ENCODE results near the gene ADRA2B. TPM values are rescaled to one million over a fixed set of nuclear protein-coding genes. Genes with fewer than 3 reads are reported as not detected.
A peak's percentile ranks its signal among the peaks of the same experiment; 100 is the strongest.

Gene ADRA2B
- total RNA-seq, 4 donors from 2014 or later: 0.93 to 3.6 (median 1.2) TPM

GRCh38 chr2:96120991-96121390 lies 4.6 kb upstream of the ADRA2B start:
- H3K27ac ChIP-seq: no peak overlapping the region
- WGBS: 65% methylated on average over 7 of the region's 7 CpGs
- H3K9me3 ChIP-seq: no peaks in the 10 kb centered on the region
- H3K4me1 ChIP-seq: peaks cover 22% of the 10 kb centered on the region
- H3K27me3 ChIP-seq: peaks cover 52% of the 10 kb centered on the region
- H3K4me3 ChIP-seq: no peak overlapping the region
- no peaks in the 10 kb centered on the region for H3K36me3 ChIP-seq
- DNase-seq (ENCODE audit: low spot score in 2 of 2): no peak
- TF ChIP-seq POLR2A (IDR thresholded peaks at IDR 0.05) (no peak), POLR2AphosphoS5 (IDR thresholded peaks at IDR 0.05) (no peak), CTCF (IDR thresholded peaks at IDR 0.05) (no peak), EP300 (IDR thresholded peaks at IDR 0.05) (no peak)

GRCh38 chr2:96120091-96120720 lies 3.8 kb upstream of the ADRA2B start:
- H3K36me3 ChIP-seq: no peaks in the 10 kb centered on the region
- no peak for TF ChIP-seq POLR2A (IDR thresholded peaks at IDR 0.05)
- no peak for TF ChIP-seq CTCF (IDR thresholded peaks at IDR 0.05)
- TF ChIP-seq POLR2AphosphoS5 (IDR thresholded peaks at IDR 0.05): no peak
- TF ChIP-seq EP300 (IDR thresholded peaks at IDR 0.05): no peak
- no peak overlapping the region for H3K27ac ChIP-seq
- H3K4me1 ChIP-seq: peaks cover 24% of the 10 kb centered on the region
- 57% methylated on average over 11 of the region's 11 CpGs for WGBS
- no peaks in the 10 kb centered on the region for H3K9me3 ChIP-seq
- no peak overlapping the region for H3K4me3 ChIP-seq
- DNase-seq (ENCODE audit: low spot score in 2 of 2): no peak
- H3K27me3 ChIP-seq: peaks cover 59% of the 10 kb centered on the region

- no peak overlapping the region for H3K4me3 ChIP-seq
- H3K27me3 ChIP-seq: peaks cover 59% of the 10 kb centered on the region
- WGBS: 97% methylated on average over 5 of the region's 5 CpGs
- DNase-seq (ENCODE audit: low spot score in 2 of 2): no peak
- H3K36me3 ChIP-seq: no peaks in the 10 kb centered on the region
- no peak overlapping the region for H3K27ac ChIP-seq
- peaks cover 24% of the 10 kb centered on the region for H3K4me1 ChIP-seq
- no peak for TF ChIP-seq POLR2AphosphoS5 (IDR thresholded peaks at IDR 0.05)
- no peaks in the 10 kb centered on the region for H3K9me3 ChIP-seq
Observed at GRCh38 chr2:96119389-96119751, 3.0 kb upstream of the ADRA2B start.

GRCh38 chr2:96118698-96119388 lies 2.5 kb upstream of the ADRA2B start:
- H3K4me1 ChIP-seq: peaks cover 24% of the 10 kb centered on the region
- no peaks in the 10 kb centered on the region for H3K36me3 ChIP-seq
- 44% methylated on average over 12 of the region's 13 CpGs for WGBS
- DNase-seq (ENCODE audit: low spot score in 2 of 2): peak in 1 of 2 donors; percentile 33
- no peak overlapping the region for H3K4me3 ChIP-seq
- no peak overlapping the region for H3K27ac ChIP-seq
- H3K9me3 ChIP-seq: no peaks in the 10 kb centered on the region
- no peak for TF ChIP-seq POLR2A (IDR thresholded peaks at IDR 0.05)
- H3K27me3 ChIP-seq: peaks cover 59% of the 10 kb centered on the region

GRCh38 chr2:96117701-96118588 lies 1.6 kb upstream of the ADRA2B start:
- no peak for DNase-seq (ENCODE audit: low spot score in 2 of 2)
- H3K36me3 ChIP-seq: no peaks in the 10 kb centered on the region
- no peak for TF ChIP-seq CTCF (IDR thresholded peaks at IDR 0.05)
- no peak for TF ChIP-seq POLR2AphosphoS5 (IDR thresholded peaks at IDR 0.05)
- no peak for TF ChIP-seq POLR2A (IDR thresholded peaks at IDR 0.05)
- TF ChIP-seq EP300 (IDR thresholded peaks at IDR 0.05): no peak
- H3K4me3 ChIP-seq: no peak overlapping the region
- peaks cover 24% of the 10 kb centered on the region for H3K4me1 ChIP-seq
- WGBS: 49% methylated on average over 8 of the region's 17 CpGs
- H3K27me3 ChIP-seq: peaks cover 59% of the 10 kb centered on the region
- no peaks in the 10 kb centered on the region for H3K9me3 ChIP-seq
- no peak overlapping the region for H3K27ac ChIP-seq
